ENCODE data around the gene DNAJC17. TPM values are rescaled to one million over a fixed set of nuclear protein-coding genes. Genes with fewer than 3 reads are reported as not detected.

Gene DNAJC17
- total RNA-seq, 1 experiment from 2014 or later = 34.5 TPM

GRCh38 chr15:40854161-40854560 lies 46.9 kb upstream of the DNAJC17 start:
- ChIA-PET POLR2A (ENCODE audit: low non-redundant PET) (no interaction called here), CTCF (no interaction called here)
- BruUV-seq (replicated peaks) = no TSS peak
- no peaks in the 10 kb centered on the region for H3K36me3 ChIP-seq (ENCODE audit: insufficient read depth, low read length, poor library complexity, severe bottlenecking)
- no peaks in the 10 kb centered on the region for H3K27me3 ChIP-seq (replicated peaks; ENCODE audit: insufficient read depth, low read depth, low read length, poor library complexity)
- DNase-seq (ENCODE audit: low spot score) = no peak
- intact Hi-C loops (cut with micrococcal nuclease; ENCODE audit: unreplicated experiment) = no loop called here
- no peaks in the 10 kb centered on the region for H3K9me3 ChIP-seq (ENCODE audit: low read depth, low read length, poor library complexity, severe bottlenecking)
- peaks cover 18% of the 10 kb centered on the region for H3K4me1 ChIP-seq (ENCODE audit: insufficient read depth, low read length, poor library complexity, severe bottlenecking)
- no peak for TF ChIP-seq CTCF (conservative IDR thresholded peaks at IDR 0.05; ENCODE audit: low read depth, low read length)
- TF ChIP-seq EZH2 (IDR thresholded peaks at IDR 0.05; ENCODE audit: borderline replicate concordance, low read depth, low read length, poor library complexity, severe bottlenecking) = no peak
- H3K27ac ChIP-seq (ENCODE audit: low read depth, low read length, poor library complexity, severe bottlenecking) = no peak overlapping the region
- H3K4me3 ChIP-seq (ENCODE audit: low read depth, low read length, poor library complexity, severe bottlenecking) = no peak overlapping the region

GRCh38 chr15:40853241-40853890 lies 46.1 kb upstream of the DNAJC17 start:
- intact Hi-C loops (cut with micrococcal nuclease; ENCODE audit: unreplicated experiment) = no loop called here
- ChIA-PET CTCF (no interaction called here), POLR2A (ENCODE audit: low non-redundant PET) (no interaction called here)
- no peak overlapping the region for H3K27ac ChIP-seq (ENCODE audit: low read depth, low read length, poor library complexity, severe bottlenecking)
- DNase-seq (ENCODE audit: low spot score) = no peak
- H3K4me1 ChIP-seq (ENCODE audit: insufficient read depth, low read length, poor library complexity, severe bottlenecking) = peaks cover 11% of the 10 kb centered on the region
- BruUV-seq (replicated peaks) = no TSS peak
- no peak overlapping the region for H3K4me3 ChIP-seq (ENCODE audit: low read depth, low read length, poor library complexity, severe bottlenecking)
- H3K9me3 ChIP-seq (ENCODE audit: low read depth, low read length, poor library complexity, severe bottlenecking) = no peaks in the 10 kb centered on the region
- TF ChIP-seq EZH2 (IDR thresholded peaks at IDR 0.05; ENCODE audit: borderline replicate concordance, low read depth, low read length, poor library complexity, severe bottlenecking) (no peak), CTCF (conservative IDR thresholded peaks at IDR 0.05; ENCODE audit: low read depth, low read length) (no peak)
- H3K27me3 ChIP-seq (replicated peaks; ENCODE audit: insufficient read depth, low read depth, low read length, poor library complexity) = no peaks in the 10 kb centered on the region
- no peaks in the 10 kb centered on the region for H3K36me3 ChIP-seq (ENCODE audit: insufficient read depth, low read length, poor library complexity, severe bottlenecking)

- no peaks in the 10 kb centered on the region for H3K27me3 ChIP-seq (replicated peaks; ENCODE audit: insufficient read depth, low read depth, low read length, poor library complexity)
- BruUV-seq (replicated peaks) = no TSS peak
- no peak for TF ChIP-seq EZH2 (IDR thresholded peaks at IDR 0.05; ENCODE audit: borderline replicate concordance, low read depth, low read length, poor library complexity, severe bottlenecking)
- no peak for TF ChIP-seq CTCF (conservative IDR thresholded peaks at IDR 0.05; ENCODE audit: low read depth, low read length)
- no peaks in the 10 kb centered on the region for H3K9me3 ChIP-seq (ENCODE audit: low read depth, low read length, poor library complexity, severe bottlenecking)
- ChIA-PET CTCF (no interaction called here), POLR2A (ENCODE audit: low non-redundant PET) (no interaction called here)
- no peak for DNase-seq (ENCODE audit: low spot score)
- H3K27ac ChIP-seq (ENCODE audit: low read depth, low read length, poor library complexity, severe bottlenecking) = no peak overlapping the region
- intact Hi-C loops (cut with micrococcal nuclease; ENCODE audit: unreplicated experiment) = no loop called here
- no peak overlapping the region for H3K4me3 ChIP-seq (ENCODE audit: low read depth, low read length, poor library complexity, severe bottlenecking)
- peaks cover 6% of the 10 kb centered on the region for H3K4me1 ChIP-seq (ENCODE audit: insufficient read depth, low read length, poor library complexity, severe bottlenecking)
- H3K36me3 ChIP-seq (ENCODE audit: insufficient read depth, low read length, poor library complexity, severe bottlenecking) = no peaks in the 10 kb centered on the region
These were observed 45.3 kb upstream of the DNAJC17 start for GRCh38 chr15:40852529-40852928.

Data from A673 (cell line).